IPS DF 4.7 (cell line): ENCODE data around the gene GALNT10.

Experiments used
- DNase-seq: peaks from one replicate; pipeline ENCODE4 v3.0.0-alpha.2; 2013; ENCODE audit warnings: low spot score; ENCODE audit errors: extremely low read depth

Gene GALNT10

DNA sequence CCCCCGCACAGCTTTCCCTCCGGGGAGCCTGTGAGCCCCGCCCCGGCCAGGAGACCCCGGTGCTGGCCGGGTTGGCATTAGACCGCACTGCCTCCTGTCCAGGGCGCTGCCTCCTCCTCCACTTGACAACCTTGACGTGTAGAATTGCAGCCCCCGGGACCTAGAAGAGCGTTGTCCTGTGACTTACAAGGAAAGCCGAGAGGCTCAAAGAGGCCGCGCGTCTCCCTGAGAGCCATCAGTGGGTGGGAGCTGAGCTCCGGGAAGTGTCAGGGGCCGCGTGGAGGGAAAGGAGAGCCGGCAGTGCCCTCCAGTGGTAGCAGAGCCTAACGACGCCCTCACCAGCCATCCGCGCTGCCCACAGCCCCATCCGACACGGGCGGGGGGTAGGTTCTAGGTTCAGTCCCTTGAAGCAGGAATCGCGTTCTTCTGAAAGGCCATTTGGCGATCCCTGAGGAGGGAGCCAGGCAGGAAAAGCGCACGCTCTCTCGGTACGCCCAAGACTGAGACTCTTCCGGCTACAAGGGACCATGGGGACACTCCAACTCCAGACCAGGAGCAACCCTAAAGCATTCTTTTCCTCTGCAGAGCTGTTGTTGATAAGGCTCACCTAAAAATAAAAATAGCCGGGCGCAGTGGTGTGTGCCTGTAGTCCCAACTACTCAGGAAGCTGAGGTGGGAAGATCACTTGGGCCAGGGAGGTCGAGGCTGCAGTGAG is 214.7 kb downstream of the GALNT10 start:
- peak; percentile 38 for DNase-seq

DNA sequence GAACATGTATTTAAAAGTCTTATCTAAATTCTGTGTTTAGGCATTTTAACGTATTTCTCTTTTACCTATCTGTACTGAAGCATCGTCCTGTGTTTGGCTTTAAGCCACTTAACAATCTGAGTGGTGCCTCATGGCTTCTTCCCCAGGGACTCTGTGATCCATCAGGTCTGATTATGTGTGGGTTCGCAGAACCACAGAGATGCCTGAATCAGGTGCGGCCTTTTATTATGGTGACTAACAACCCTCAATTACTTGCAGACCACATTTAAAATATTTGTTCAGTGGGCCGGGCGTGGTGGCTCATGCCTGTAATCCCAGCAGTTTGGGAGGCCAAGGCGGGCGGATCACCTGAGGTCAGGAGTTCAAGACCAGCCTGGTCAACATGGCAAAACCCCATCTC is 215.7 kb downstream of the GALNT10 start:
- DNase-seq = no peak

DNA sequence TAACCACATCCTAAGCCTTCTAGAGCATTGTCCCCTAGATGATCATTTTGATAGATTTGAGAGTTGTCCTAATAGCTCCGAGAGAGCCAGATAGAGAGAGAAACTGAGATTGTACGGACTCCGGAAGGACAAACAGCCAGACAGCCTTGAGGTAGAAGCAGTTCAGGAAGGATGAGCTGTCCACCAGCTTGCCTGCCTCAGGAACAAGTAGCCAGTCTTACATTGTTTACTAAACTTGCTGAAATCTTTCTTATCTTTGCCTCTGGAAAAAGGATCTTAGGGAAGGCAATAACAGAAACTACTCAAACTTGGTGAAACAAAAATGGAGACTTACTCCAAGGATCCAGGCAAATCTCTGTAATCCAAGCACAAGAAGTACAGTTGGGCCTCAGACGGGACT is 216.3 kb downstream of the GALNT10 start:
- DNase-seq = no peak

DNA sequence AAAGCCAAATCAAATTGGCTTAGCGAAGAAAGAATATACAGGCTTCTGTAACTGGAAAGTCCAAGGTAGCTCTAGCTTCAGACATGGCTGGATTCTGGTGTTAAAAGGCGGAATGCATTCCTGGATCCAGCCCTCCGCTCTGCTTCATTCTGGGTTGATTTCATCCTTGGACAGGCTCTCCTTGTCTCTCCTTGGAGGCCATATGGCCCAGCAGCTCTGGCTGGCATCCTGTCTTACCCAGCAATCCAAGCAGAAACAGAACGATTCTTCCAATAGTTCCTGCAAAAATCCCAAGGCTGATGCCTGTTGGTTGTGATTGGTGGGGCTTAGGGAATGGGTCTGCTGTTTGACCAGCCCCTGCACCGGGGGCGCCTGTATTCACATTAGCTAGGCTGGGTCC is 218.3 kb downstream of the GALNT10 start:
- no peak for DNase-seq

DNA sequence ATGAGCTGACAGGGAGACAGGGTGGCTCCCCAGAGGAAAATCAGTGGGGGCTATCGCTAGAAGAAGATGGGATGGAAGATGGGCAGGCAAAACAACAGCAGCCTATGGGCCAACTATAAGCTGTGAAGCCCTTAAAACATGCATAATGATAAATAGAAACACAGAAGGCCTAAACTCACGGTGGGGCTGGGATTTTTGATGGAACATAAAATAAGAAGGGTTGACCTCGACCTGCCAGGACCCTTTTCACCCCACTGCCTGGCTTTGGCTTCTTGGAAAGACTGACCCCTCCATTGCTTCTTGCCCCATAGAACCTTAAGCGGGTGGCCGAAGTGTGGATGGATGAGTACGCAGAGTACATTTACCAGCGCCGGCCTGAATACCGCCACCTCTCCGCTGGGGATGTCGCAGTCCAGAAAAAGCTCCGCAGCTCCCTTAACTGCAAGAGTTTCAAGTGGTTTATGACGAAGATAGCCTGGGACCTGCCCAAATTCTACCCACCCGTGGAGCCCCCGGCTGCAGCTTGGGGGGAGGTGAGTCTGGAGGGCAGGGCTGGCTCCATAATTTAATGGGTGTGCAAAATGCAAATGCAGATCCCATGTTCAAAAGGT is 218.8 kb downstream of the GALNT10 start:
- no peak for DNase-seq

DNA sequence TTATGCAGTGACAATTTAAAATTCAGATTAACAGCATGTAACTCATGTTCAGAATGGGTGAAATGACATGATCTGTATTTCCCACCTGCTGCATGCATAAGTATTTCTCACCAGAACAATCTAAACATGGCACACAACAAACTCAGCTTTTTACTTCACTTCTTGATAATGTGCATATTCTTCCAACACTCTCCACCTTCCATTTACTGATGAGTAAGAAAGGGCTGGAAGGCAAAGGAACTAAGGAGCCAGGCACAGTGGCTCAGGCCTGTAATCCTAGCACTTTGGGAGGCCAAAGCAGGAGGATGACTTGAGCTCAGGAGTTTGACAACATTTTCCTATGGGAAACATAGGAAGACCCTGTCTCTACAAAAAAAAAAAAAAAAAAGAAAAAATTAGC is 219.5 kb downstream of the GALNT10 start:
- no peak for DNase-seq

DNA sequence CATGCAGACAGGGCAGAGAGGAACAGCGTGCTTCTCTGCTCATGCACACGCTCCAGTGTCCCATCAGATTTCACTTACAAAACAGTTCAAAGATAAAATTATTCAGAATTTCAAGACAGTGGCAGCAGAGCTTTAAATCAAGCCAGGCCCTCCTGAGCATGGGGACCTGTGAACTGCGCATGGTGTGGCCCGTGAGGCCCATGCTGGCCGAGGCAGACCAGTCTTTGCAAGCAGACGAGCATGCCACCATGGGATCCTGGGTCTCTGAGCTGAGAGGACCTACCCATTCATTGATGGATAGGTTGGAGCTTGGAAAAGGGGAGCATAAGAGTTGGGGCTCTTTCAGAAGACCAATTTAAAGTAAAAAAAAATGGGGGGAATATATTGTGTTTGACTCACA is 220.3 kb downstream of the GALNT10 start:
- DNase-seq = no peak

DNA sequence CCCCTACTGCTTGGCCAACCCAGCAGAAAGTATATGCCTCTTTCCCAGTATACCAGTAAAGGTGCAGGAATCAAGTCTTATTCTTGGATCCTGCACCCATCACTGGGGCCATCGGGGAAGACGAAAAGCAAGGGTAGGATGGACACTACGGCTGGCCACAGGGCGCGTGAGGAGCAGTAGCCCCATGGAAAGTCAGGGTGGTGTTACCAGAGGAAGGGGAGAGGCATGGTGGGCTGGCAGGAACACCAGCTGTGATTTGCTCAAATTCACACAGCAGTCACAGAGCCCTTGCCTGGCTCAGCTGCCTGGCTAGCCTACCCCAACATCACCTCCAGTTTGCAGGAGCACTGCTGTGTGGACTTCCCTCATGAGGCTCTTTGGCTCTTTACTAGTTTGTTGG is 220.8 kb downstream of the GALNT10 start:
- no peak for DNase-seq

DNA sequence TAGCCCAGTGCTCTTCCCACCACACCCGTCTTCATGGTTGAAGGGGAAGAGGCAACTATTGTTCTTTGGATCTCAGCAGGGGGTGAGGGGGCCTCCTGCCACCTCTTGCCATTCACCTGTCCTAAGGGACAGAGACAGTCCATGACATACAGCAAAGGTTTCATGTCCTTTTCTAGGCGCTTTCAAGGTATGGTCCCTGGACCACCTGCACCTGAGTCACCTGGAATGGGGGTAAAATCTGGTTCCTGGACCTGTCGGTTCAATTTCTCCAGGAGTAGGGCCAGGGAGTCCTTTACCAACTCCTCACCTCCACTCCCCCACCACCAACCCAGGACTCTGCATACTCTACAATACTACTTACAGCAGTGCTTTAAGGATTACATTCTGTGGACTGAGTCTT is 221.8 kb downstream of the GALNT10 start:
- DNase-seq = no peak

DNA sequence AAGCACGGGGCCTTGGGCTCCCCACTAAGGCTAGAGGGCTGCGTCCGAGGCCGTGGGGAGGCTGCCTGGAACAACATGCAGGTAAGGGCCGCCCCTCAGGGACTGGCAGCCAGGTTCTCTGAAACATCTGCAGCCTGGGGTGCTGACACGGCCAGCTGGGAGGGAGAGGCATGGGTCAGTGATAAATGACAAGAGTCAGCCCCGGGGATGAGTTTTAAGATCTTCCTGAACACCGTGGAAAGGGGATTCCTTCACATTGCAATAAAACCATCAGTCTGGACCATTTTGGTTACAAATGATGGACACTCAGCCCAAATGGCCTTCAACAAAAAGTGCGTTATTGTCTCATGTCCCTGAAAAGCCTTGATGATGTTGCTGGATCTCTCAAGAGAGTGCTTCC is 222.4 kb downstream of the GALNT10 start:
- DNase-seq = no peak

DNA sequence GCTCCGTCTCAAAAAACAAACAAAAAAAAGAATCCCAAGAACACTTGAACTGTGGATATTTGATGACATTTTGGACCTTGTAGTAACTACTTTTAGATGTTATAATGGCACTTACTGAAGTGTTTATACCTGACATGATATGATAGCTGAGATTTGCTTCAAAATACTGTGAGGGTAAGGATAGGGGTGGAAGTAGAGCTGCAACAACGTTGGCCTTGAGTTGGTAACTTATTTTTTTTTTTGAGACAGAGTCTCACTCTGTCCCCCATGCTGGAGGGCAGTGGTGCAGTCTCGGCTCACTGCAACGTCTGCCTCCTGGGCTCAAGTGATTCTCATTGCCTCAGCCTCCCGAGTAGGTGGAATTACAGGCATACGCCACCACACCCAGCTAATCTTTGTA is 224.6 kb downstream of the GALNT10 start:
- DNase-seq = no peak

DNA sequence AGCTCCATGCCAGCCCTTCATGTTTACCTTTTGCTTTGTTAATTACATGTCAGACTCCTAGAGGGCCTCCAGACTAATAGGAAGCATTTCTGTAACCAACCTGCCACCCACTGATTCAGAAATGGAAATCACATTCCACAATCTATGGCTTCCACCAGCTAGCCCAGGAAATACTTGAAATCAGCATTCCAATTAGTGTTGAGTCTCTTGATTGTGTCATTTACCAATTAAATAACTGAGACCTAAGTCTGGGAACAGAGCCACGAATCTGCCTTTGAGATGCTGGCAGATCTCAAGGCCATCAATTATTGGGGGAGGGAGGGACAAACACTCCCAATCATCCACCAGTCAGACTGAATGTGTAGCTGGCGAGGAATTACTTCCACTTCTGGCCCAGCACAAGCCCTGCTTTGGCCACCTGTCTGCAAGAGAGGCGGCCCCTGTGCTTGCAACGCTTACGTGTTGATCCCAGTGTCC is 227.8 kb downstream of the GALNT10 start:
- DNase-seq = no peak

DNA sequence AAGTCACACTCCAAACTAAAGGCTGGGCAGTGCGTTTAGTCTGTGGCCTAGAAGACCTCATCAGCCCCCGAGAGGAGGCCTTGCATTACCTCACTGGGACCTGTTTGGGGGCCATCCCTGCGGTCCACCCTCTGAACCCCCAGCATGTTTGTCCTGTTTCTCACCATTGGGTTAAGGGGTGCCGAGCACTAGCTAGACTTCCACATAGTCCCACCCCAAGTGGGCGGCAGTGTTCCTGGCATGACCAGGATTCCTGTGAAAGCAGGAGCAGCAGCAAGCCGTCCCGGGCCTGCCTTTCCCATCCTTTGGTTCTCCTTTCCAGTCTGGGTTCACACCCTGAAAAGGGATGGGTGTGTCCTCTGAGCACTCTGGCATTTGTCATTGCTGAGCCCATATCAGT is 228.7 kb downstream of the GALNT10 start:
- DNase-seq = no peak

DNA sequence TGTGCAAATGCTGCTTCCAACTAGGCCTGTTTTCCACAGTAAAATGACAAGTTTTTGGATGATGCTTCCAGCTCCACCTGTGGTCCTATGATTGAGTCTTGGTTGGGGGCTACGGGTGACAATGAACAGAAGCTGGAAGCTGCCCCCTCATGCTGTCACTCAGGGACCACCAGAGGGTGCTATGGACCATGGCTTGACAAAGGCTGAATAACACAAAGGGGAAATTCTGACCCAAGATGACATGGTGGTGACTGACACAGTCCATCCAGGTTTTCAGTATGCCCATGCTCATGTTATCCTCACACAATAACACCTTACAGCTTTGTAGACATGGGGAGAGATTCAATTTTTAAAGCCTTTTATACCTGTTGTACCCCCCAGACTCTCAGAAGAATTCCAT is 231.3 kb downstream of the GALNT10 start:
- DNase-seq = peak; percentile 38

DNA sequence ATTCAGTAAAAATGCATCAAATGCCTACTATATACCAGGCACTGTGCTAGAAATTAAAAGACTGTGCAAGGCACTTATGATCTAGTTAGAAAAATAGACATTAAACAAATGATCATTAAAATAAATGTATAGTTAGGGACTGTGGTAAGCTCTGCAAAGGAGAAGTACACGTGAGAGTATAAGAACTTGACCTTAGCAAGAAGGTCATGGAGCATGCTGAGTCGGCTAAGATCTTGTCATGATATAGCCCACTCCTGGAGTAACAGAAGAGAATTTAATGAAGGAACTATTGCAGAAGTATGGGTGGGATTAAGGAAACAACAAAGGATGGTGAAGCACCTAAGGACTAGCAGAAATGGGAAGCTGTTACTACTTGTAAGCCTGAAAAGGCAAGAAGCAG is 231.8 kb downstream of the GALNT10 start:
- no peak for DNase-seq

DNA sequence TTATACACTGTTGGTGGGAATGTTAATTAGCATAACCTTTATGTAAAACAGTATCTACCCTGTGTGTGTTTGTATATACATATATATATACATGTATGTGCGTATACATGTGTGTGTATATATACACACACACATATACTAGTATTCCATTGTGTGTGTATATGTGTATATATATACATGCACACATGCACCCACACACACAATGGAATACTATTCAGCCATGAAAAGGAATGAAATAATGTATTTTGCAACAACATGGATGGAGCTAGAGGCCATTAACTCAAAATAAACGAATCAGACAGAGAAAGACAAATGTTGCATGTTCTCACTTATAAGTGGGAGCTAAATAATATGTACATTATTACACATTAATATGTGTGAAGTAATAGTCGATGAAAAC is 237.7 kb downstream of the GALNT10 start:
- DNase-seq = no peak

DNA sequence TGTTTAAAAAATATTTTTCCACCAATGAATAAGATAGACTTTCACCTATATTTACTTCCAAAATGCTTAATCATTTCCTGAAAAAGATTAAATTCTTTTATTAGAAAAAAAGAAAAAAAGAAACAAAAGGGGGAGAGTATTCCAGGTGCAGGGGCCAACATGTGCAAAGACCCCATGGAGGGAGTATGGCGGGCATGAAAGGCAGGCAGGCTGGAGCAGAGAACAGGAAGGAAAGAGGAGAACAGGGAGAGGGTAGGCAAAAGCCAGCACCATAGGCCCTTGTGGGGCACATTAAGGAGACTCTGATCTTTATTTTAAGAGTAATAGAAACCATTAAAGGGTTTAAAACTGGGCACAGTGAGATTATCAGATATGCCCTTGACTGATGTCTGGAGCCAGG is 238.8 kb downstream of the GALNT10 start:
- DNase-seq = no peak

DNA sequence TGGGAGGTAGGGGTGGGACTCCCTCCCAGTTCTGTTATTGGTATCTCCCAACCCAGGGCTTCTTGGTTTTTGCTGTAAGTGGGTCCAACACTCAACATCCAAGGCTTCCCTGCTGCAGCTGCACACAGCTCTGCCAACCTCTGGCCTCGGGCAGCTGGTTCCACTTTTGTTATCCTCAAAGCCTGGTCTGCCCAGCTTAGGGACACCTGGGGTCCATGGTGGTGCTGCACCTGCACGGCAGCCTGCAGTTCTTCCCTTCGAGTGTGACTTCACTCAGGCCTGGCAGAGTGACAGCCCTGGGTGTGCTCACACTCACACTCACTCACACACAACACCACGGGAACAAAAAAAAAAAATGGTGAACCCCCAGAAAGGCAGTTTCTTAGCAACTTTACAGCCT is 239.9 kb downstream of the GALNT10 start:
- DNase-seq = no peak

DNA sequence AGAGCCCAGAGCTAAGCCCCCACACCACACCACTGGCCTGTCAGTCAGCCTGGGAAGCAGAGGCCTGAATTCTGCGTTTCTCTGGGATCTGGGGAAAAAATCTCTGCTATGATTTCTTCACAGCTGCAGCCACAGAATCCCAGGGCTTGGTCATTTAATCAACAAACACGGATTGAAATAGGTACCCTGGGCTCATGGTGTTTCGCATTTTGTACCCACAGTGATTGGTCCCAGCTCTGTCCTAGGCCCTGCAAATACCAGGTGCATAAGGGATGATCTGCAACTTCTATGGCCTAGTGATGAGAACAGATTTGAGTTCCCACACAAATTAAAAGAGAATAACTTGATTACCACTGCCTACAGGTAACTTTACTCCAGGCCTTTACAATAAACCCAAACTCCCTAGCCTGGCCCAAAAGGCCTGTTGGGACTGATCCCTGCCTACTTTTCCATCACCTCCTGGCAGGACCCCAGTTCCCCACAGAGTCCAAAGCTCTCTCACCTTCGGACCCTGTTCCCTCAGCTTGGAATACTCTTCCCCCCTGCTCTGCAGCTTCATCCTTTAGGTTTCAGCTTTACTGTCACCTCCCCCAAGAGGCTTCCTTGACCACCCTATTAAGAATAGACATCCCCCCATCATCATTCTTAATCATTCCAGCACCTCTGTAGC is 240.6 kb downstream of the GALNT10 start:
- no peak for DNase-seq

DNA sequence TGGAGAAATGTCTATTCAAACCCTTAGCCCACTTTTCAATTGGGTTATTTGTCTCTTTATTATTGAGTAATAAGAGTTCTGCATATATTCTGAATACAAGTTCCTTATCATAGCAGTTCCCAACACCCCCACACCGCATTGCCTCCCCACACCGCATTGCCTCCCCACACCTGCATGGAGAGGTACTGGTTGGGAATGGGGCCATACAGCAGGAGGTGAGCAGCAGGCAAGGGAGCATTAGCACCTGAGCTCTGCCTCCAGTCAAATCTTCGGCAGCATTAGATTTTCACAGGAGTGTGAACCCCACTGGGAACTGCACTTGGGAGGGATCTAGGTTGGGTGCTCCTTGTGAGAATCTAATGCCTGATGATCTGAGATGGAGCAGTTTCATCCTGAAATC is 244.7 kb downstream of the GALNT10 start:
- no peak for DNase-seq

DNA sequence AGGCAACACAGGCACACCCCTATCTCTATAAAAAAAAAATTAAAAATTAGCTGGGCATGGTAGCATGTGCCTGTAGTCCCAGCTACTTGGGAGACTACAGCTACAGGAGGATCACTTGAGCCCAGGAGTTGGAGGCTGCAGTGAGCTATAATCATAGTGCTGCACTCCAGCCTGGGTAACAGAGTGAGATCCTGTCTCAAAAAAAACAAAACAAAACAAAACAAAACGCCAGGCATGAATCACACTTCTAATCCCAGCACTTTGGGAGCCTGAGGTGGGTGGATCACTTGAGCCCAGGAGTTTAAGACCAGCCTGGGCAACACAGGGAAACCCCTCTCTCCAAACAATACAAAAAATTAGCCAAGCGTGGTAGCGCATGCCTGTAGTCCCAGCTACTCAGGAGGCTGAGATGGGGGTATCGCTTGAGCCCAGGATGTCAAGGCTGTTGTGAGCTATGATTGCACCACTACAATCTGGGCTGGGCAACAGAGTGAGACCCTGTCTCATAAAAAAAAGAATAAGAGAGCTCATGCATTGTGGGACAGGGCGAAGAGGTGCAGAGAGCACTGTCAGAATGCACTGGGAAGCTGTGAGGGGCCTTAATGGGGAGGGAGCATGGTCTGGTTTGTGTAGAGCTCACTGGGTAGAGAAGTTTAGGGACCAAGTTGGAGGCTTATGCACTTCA is 246.9 kb downstream of the GALNT10 start:
- DNase-seq = no peak

DNA sequence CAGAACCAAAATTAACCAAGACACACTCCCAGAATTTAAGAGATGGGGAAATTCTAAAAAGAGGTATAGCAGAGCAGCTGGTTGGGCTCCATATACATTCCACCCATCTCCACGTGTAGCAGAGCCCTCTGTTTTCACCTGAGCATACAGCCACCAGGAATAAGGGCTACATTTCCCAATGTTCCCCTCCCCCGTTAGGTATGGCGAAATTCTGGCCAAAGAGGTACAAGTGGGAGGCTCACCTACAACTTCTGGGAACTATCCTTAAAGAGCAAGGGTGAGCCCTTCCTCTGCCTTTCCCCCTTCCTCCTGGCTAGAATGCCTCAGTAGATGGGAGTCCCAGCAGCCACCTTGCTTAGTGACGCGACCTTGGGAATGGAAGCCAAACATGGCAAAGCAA is 250.0 kb downstream of the GALNT10 start:
- no peak for DNase-seq
